CD14-positive monocyte (primary cell): ENCODE measurements around the gene CDH15. TPM values are rescaled to one million over a fixed set of nuclear protein-coding genes. Genes with fewer than 3 reads are reported as not detected.

Source experiments
- DNase-seq, 3 donors: peaks; one replicate each; pipeline ENCODE4 v3.0.0-alpha.2; 2011 to 2022
- H2AFZ ChIP-seq: 2 replicates; pipeline ENCODE4 v1.6.0; 2012; ENCODE audit warnings: mild to moderate bottlenecking, low read depth, low read length, inconsistent platforms; ENCODE audit not compliant: insufficient read depth, poor library complexity, severe bottlenecking
- H3K27ac ChIP-seq, 2 donors: 1 replicate in 1 of 2; 2 replicates in 1 of 2; pipeline ENCODE4 v1.5.1; 2012 to 2013; ENCODE audit warnings: low read length in 2 of 2, control low read depth in 1 of 2, inconsistent platforms in 1 of 2, low read depth in 1 of 2, mild to moderate bottlenecking in 1 of 2
- H3K27me3 ChIP-seq, 2 donors: one replicate each; pipeline versions ENCODE4 v1.6.0 to v1.6.1; 2011 to 2013; ENCODE audit warnings: low read length in 2 of 2; ENCODE audit not compliant: control insufficient read depth in 2 of 2, insufficient read depth in 2 of 2
- H3K36me3 ChIP-seq, 2 donors: replicated peaks in 1 of 2; 1 replicate in 1 of 2; 2 replicates in 1 of 2; pipeline versions ENCODE4 v1.5.1 to v1.6.1; 2012 to 2013; ENCODE audit warnings: low read length in 2 of 2, control low read depth in 1 of 2, inconsistent platforms in 1 of 2, mild to moderate bottlenecking in 1 of 2; ENCODE audit not compliant: insufficient read depth in 2 of 2, control insufficient read depth in 1 of 2
- H3K4me1 ChIP-seq, 2 donors: 1 replicate in 1 of 2; 2 replicates in 1 of 2; pipeline versions ENCODE4 v1.5.1 to v1.6.1; 2012 to 2013; ENCODE audit warnings: low read length in 2 of 2, control low read depth in 1 of 2, inconsistent platforms in 1 of 2, mild to moderate bottlenecking in 1 of 2, moderate library complexity in 1 of 2; ENCODE audit not compliant: insufficient read depth in 2 of 2, control insufficient read depth in 1 of 2
- H3K4me2 ChIP-seq: replicated peaks from 2 replicates; pipeline ENCODE3; 2012; ENCODE audit warnings: low read length, moderate library complexity, mild to moderate bottlenecking; ENCODE audit not compliant: poor library complexity, severe bottlenecking; ENCODE audit errors: extremely low read depth
- H3K4me3 ChIP-seq, 3 experiments: fragments of 200-600 bp in 1 of 3; sonication (generic) in 1 of 3; replicated peaks in 1 of 3; 1 replicate in 2 of 3; 2 replicates in 1 of 3; pipeline ENCODE4 v1.5.1; 2011 to 2013; ENCODE audit warnings: low read length in 3 of 3, mild to moderate bottlenecking in 3 of 3, control low read depth in 2 of 3, low read depth in 2 of 3, inconsistent platforms in 1 of 3, moderate library complexity in 1 of 3
- H3K79me2 ChIP-seq: 2 replicates; pipeline ENCODE4 v1.6.0; 2012; ENCODE audit warnings: mild to moderate bottlenecking, control low read depth, inconsistent platforms, low read length, moderate library complexity; ENCODE audit not compliant: insufficient read depth
- H3K9ac ChIP-seq: 2 replicates; pipeline ENCODE4 v1.6.0; 2017; ENCODE audit warnings: low read length, mild to moderate bottlenecking; ENCODE audit not compliant: insufficient read depth, poor library complexity, severe bottlenecking
- H3K9me3 ChIP-seq, 2 donors: replicated peaks in 1 of 2; 1 replicate in 1 of 2; 2 replicates in 1 of 2; pipeline versions ENCODE4 v1.5.1 to v1.6.1; 2012 to 2013; ENCODE audit warnings: low read length in 2 of 2, control low read depth in 1 of 2; ENCODE audit not compliant: control insufficient read depth in 1 of 2, insufficient read depth in 1 of 2
- H4K20me1 ChIP-seq: 2 replicates; pipeline ENCODE4 v1.6.0; 2012; ENCODE audit warnings: mild to moderate bottlenecking, low read length, control low read depth, moderate library complexity; ENCODE audit not compliant: insufficient read depth
- H3K27ac Mint-ChIP-seq, 7 donors: one replicate each; pipeline ENCODE4 v1.8.0; 2020; ENCODE audit warnings: mild to moderate bottlenecking in 7 of 7, mixed read lengths in 7 of 7, moderate library complexity in 6 of 7, inconsistent platforms in 2 of 7
- H3K27me3 Mint-ChIP-seq, 3 donors: one replicate each; pipeline ENCODE4 v1.8.0; 2021 to 2022; ENCODE audit warnings: low read depth in 3 of 3, mild to moderate bottlenecking in 3 of 3, mixed read lengths in 3 of 3, moderate library complexity in 3 of 3, inconsistent platforms in 1 of 3
- H3K36me3 Mint-ChIP-seq, 2 donors: one replicate each; pipeline ENCODE4 v1.8.0; 2020; ENCODE audit warnings: mixed read lengths in 2 of 2, inconsistent platforms in 1 of 2, mild to moderate bottlenecking in 1 of 2
- H3K4me1 Mint-ChIP-seq: one replicate; pipeline ENCODE4 v1.8.0; 2020; ENCODE audit warnings: mild to moderate bottlenecking, mixed read lengths
- H3K4me3 Mint-ChIP-seq, 2 donors: one replicate each; pipeline ENCODE4 v1.8.0; 2020; ENCODE audit warnings: mild to moderate bottlenecking in 2 of 2, mixed read lengths in 2 of 2, moderate library complexity in 1 of 2
- H3K9me3 Mint-ChIP-seq, 7 donors: one replicate each; pipeline ENCODE4 v1.8.0; 2020 to 2022; ENCODE audit warnings: mixed read lengths in 7 of 7, mild to moderate bottlenecking in 6 of 7, moderate library complexity in 6 of 7, inconsistent platforms in 2 of 7
- WGBS: methylation state at CpG from one replicate; pipeline ENCODE4 v1.1.5; 2013; ENCODE audit warnings: missing lambda C conversion rate; ENCODE audit not compliant: insufficient coverage; 5-methylcytosine and 5-hydroxymethylcytosine counted together
- intact Hi-C, 2 donors: fragments of 100-400 bp; cut with micrococcal nuclease; formaldehyde crosslinking; loops; one replicate each; pipeline versions ENCODE4 v1.15.0 to v1.15.1; 2023
- polyA plus RNA-seq, 3 donors: library from polyadenylated mRNA; depleted of rRNA in 1 of 3; unstranded in 2 of 3; stranded (reverse) in 1 of 3; fragments of 300-500 nt in 2 of 3; fragments of >200 nt in 1 of 3; fragmentation: Illumina TruSeq in 2 of 3; gene quantifications; 1 replicate in 2 of 3; 2 replicates in 1 of 3; pipeline ENCODE4 v1.2.3, GENCODE V29; 2012 to 2021
- TF ChIP-seq, protein P1 (sequence below): fragments of 200-600 bp; IDR thresholded peaks from one replicate; pipeline ENCODE4 v1.8.0; 2022; ENCODE audit warnings: antibody characterized with exemption, mild to moderate bottlenecking

The CDH15 gene
- polyA plus RNA-seq, 3 donors = not detected

DNA sequence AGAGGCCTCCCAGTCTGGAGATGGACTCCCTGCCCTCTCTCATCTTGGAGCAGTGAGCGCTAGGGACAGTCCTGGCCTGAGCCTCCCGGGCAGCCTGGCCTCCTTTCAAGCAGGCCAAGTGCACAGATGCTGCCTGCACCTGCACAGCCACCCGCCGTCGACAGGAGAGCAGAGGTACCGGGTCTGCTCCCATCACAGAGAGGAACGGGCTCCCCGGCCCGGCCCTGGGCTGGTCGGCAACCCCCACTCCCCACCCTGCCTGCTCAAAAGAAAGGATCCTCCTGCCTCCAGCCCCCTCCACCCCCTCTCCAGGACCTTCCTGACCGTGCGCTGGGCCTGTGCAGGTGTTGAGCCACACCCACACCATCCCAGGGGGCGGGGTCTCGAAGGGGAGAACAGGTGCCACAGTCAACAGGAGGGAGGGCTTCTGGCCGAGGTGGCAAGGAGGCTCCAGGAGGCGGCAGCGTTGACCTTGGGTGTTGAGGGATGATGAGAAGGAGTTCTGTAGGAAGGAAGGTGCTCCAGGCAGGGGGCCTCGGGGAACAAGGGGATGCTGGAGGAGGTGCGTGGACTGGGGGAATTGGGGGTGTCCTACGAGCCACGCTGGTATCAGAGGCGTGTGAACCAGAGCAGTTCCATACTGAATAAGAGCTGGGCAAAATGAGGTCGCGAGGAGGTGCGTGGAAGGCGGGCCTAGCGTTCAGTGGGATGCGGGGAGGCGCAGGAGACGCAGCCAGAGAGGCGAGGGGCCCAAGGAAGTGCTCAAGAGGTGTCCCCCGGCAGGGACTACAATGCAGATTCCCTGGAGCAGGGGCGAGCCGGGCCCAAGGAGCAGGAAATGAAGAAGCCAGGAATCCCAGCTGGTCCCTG, 967 bp upstream of the CDH15 start:
- H4K20me1 ChIP-seq = no peaks in the 10 kb centered on the region
- peak overlapping the region; percentile 51 for H3K4me2 ChIP-seq
- H3K79me2 ChIP-seq = no peaks in the 10 kb centered on the region
- peaks cover 18 to 24% of the 10 kb centered on the region in 2 donors for H3K4me1 ChIP-seq
- TF ChIP-seq, protein P1, sequence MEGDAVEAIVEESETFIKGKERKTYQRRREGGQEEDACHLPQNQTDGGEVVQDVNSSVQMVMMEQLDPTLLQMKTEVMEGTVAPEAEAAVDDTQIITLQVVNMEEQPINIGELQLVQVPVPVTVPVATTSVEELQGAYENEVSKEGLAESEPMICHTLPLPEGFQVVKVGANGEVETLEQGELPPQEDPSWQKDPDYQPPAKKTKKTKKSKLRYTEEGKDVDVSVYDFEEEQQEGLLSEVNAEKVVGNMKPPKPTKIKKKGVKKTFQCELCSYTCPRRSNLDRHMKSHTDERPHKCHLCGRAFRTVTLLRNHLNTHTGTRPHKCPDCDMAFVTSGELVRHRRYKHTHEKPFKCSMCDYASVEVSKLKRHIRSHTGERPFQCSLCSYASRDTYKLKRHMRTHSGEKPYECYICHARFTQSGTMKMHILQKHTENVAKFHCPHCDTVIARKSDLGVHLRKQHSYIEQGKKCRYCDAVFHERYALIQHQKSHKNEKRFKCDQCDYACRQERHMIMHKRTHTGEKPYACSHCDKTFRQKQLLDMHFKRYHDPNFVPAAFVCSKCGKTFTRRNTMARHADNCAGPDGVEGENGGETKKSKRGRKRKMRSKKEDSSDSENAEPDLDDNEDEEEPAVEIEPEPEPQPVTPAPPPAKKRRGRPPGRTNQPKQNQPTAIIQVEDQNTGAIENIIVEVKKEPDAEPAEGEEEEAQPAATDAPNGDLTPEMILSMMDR = no peak
- H3K36me3 ChIP-seq = no peaks in the 10 kb centered on the region
- H3K27ac Mint-ChIP-seq = peak overlapping the region in 3 of 7 donors; percentile 40 to 75 (median 51)
- peak overlapping the region in 1 of 3 experiments; percentile 44 for H3K4me3 ChIP-seq
- peaks cover 8 to 64% (median 23%) of the 10 kb centered on the region in 3 donors for H3K27me3 Mint-ChIP-seq
- peaks cover 0 to 40% of the 10 kb centered on the region in 2 donors for H3K27me3 ChIP-seq
- H3K4me1 Mint-ChIP-seq = peaks cover 6% of the 10 kb centered on the region
- intact Hi-C loops = loop anchor here in 1 of 2 donors (2.0 to 5.0 kb wide), 3 partner anchors 22 to 313 kb away; partner anchors contain the start of genes GALNS and TRAPPC2L
- H3K4me3 Mint-ChIP-seq = peak overlapping the region; percentile 51 to 86
- H3K27ac ChIP-seq = no peak overlapping the region
- H3K36me3 Mint-ChIP-seq = no peaks in the 10 kb centered on the region
- H3K9me3 ChIP-seq = no peaks in the 10 kb centered on the region
- 20% methylated on average over 33 of the region's 34 CpGs for WGBS
- peaks cover 0 to 4% (median 0%) of the 10 kb centered on the region in 7 donors for H3K9me3 Mint-ChIP-seq
- no peak for DNase-seq
- no peak overlapping the region for H2AFZ ChIP-seq
- H3K9ac ChIP-seq = no peak overlapping the region

DNA sequence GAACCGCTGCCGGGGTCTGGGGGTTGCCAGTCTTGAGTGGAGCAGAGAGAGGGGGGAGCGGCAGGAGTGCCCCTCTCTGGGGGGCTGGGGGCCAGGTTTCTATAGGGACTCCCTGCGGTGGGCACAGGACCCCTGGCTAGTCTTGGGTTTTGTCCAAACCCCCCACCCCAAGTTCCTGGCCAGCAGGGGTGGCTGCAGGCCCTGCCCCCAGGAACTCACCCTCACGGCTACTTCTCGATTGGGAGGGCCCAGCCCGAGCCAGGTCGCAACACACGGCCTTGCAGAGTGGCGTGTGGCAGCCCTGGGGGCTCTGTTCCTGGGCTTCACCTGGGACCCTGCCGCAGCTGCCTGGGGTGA, 601 bp downstream of the CDH15 start:
- TF ChIP-seq, protein P1 = no peak
- Mint-ChIP-seq H3K36me3 (no peaks in the 10 kb centered on the region), H3K27ac (no peak overlapping the region), H3K27me3 (peaks cover 8 to 57% (median 16%) of the 10 kb centered on the region in 3 donors), H3K9me3 (peaks cover 0 to 4% (median 0%) of the 10 kb centered on the region in 7 donors), H3K4me3 (no peak overlapping the region), H3K4me1 (peaks cover 6% of the 10 kb centered on the region)
- Histone ChIP-seq H2AFZ (no peak overlapping the region), H3K27ac (no peak overlapping the region), H3K9ac (no peak overlapping the region), H3K27me3 (peaks cover 0 to 40% of the 10 kb centered on the region in 2 donors), H4K20me1 (no peaks in the 10 kb centered on the region), H3K36me3 (no peaks in the 10 kb centered on the region), H3K79me2 (no peaks in the 10 kb centered on the region), H3K4me1 (peaks cover 15 to 20% of the 10 kb centered on the region in 2 donors), H3K4me2 (no peak overlapping the region), H3K4me3 (no peak overlapping the region), H3K9me3 (no peaks in the 10 kb centered on the region)
- DNase-seq = no peak
- 87% methylated on average over 7 of the region's 11 CpGs for WGBS
- intact Hi-C loops = loop anchor here in 1 of 2 donors (5.0 kb wide), 1 partner anchor 315 kb away; the partner anchor contains the start of genes GALNS and TRAPPC2L
